A673 (cell line): ENCODE results near the gene CNOT1. TPM values are rescaled to one million over a fixed set of nuclear protein-coding genes. Genes with fewer than 3 reads are reported as not detected.

Experiments
- total RNA-seq: library from RNA; stranded (reverse); gene quantifications from 2 replicates; pipeline ENCODE4 v1.2.3, GENCODE V29; 2021

The CNOT1 gene
- total RNA-seq, 1 experiment from 2014 or later: 255 TPM

Other genes starting within 250 kb of the CNOT1 start
- 22.0 and 22.2 TPM in 2 replicates for gene GINS3, start 237.4 kb downstream of the CNOT1 start, total RNA-seq
- gene NDRG4, start 129.7 kb downstream of the CNOT1 start, total RNA-seq: 0.28 and 0.66 TPM in 2 replicates
- 35.2 and 36.1 TPM in 2 replicates for gene SETD6, start 114.3 kb downstream of the CNOT1 start, total RNA-seq
- 16.9 and 21.3 TPM in 2 replicates for gene SLC38A7, start 54.9 kb upstream of the CNOT1 start, total RNA-seq
- gene GOT2, start 104.5 kb upstream of the CNOT1 start, total RNA-seq: 115 and 123 TPM in 2 replicates